Naive thymus-derived CD8-positive, alpha-beta T cell (primary cell): ENCODE measurements around the gene CLCN6. TPM values are rescaled to one million over a fixed set of nuclear protein-coding genes. Genes with fewer than 3 reads are reported as not detected.
A peak's percentile ranks its signal among the peaks of the same experiment; 100 is the strongest.

Experiments used
- ATAC-seq, 2 donors: fragments of 150-1000 bp; cut with Tn5 transposase in 1 of 2; sonication (Bioruptor Pico), chemical (Tn5 transposase) in 1 of 2; 1 replicate in 1 of 2; 2 replicates in 1 of 2; pipeline ENCODE4 v1.10.0; 2021; ENCODE audit warnings: mild to moderate bottlenecking in 2 of 2, moderate library complexity in 2 of 2
- POLR2A ChIA-PET: fragments of 350-600 bp; sonication (Branson Sonifier 250); formaldehyde crosslinking; loops from one replicate; lab custom pipeline; 2021; ENCODE audit warnings: antibody characterized with exemption; lab: Charles Lee
- DNase-seq, 10 donors: peaks; one replicate each; pipeline versions ENCODE4 v3.0.0 to v3.0.0-alpha.2; 2020 to 2022
- H3K27ac Mint-ChIP-seq, 10 donors: one replicate each; pipeline ENCODE4 v1.8.0; 2020 to 2022; ENCODE audit warnings: mild to moderate bottlenecking in 10 of 10, mixed read lengths in 10 of 10, moderate library complexity in 4 of 10, inconsistent platforms in 1 of 10
- H3K27me3 Mint-ChIP-seq, 5 donors: one replicate each; pipeline ENCODE4 v1.8.0; 2021 to 2022; ENCODE audit warnings: mixed read lengths in 5 of 5
- H3K36me3 Mint-ChIP-seq, 3 donors: one replicate each; pipeline ENCODE4 v1.8.0; 2020 to 2022; ENCODE audit warnings: mixed read lengths in 3 of 3, mild to moderate bottlenecking in 2 of 3, inconsistent platforms in 1 of 3
- H3K4me1 Mint-ChIP-seq, 4 donors: one replicate each; pipeline ENCODE4 v1.8.0; 2021 to 2022; ENCODE audit warnings: mixed read lengths in 4 of 4
- H3K4me3 Mint-ChIP-seq, 10 donors: one replicate each; pipeline ENCODE4 v1.8.0; 2020 to 2022; ENCODE audit warnings: mild to moderate bottlenecking in 10 of 10, mixed read lengths in 10 of 10, moderate library complexity in 6 of 10, inconsistent platforms in 1 of 10
- H3K9me3 Mint-ChIP-seq, 9 donors: one replicate each; pipeline ENCODE4 v1.8.0; 2020 to 2022; ENCODE audit warnings: mixed read lengths in 9 of 9, mild to moderate bottlenecking in 3 of 9, inconsistent platforms in 1 of 9, moderate library complexity in 1 of 9
- polyA plus RNA-seq, 3 donors: library from polyadenylated mRNA; unstranded; fragments of 300-500 nt; fragmentation: Illumina TruSeq; gene quantifications; one replicate each; pipeline ENCODE4 v1.2.3, GENCODE V29; 2021
- total RNA-seq, 8 experiments: library from RNA in 2 of 8; stranded (reverse) in 2 of 8; gene quantifications; one replicate each; pipeline ENCODE4 v1.2.3 and lab custom pipeline; 2021 to 2026

Gene CLCN6
- total and polyA plus RNA-seq, 5 experiments from 2014 or later = 1.2 to 31.8 (median 2.8) TPM

DNA sequence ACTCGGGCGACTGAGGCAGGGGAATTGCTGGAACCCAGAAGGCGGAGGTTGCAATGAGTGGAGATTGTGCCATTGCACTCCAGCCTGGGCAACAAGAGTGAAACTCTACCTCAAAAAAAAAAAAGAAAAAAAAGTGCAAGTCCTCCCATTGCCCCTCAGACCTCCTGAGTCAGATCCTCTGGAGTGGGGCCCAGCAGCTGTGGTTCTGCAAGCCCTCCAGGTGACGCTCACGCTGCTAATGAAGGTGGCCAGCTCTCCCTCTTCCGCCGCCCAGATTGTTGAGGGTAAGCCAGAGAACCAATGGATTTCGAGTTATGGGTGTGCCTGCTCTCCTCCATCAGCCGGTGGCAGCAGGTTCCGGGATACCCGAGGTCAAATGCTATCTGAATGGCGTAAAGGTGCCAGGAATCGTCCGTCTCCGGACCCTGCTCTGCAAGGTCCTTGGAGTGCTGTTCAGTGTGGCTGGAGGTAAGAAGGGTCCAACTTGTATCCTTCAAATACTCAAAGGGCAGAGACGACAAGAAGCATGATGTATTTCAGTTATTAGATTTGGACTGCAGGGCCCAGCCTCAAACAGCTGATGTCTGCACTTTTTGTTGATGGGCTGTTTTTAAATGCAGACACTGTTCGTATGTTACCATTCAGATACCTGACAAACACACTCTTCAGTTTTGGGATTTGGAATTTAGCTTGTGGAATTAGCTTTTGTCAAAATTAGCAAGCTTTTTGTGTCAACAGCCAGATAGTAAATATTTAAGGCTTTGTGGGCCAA lies 17.6 kb downstream of the CLCN6 start:
- H3K27me3 Mint-ChIP-seq = no peaks in the 10 kb centered on the region
- H3K9me3 Mint-ChIP-seq = no peaks in the 10 kb centered on the region
- DNase-seq (no peak), ATAC-seq (no peak)
- H3K4me1 Mint-ChIP-seq = peaks cover 0 to 2% (median 0%) of the 10 kb centered on the region in 4 donors
- H3K36me3 Mint-ChIP-seq = peaks cover 5 to 85% (median 23%) of the 10 kb centered on the region in 3 donors
- H3K4me3 Mint-ChIP-seq = no peak overlapping the region
- no peak overlapping the region for H3K27ac Mint-ChIP-seq
- POLR2A ChIA-PET = no interaction called here

DNA sequence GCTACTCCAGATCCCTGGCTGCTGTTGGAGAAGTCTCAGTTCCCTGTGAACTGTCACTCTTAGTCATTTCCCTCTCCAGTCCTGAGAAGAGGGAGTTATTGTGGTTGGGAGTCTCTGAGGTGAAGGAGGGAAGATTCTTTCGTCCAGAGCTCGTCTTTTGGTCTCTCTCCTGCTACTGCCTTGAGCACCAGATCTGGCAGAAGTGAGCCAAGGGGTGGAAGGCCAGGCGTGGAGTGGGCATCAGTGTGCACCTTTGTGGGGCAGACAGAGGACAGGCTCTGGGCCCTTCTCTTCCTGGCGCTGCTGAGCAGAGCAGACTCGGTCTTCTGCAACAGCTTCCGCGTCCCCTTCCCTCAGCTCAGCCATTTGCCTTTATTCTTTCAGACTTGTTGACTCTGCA lies 19.1 kb downstream of the CLCN6 start:
- H3K36me3 Mint-ChIP-seq = peaks cover 0 to 83% (median 22%) of the 10 kb centered on the region in 3 donors
- POLR2A ChIA-PET = no interaction called here
- no peaks in the 10 kb centered on the region for H3K9me3 Mint-ChIP-seq

DNA sequence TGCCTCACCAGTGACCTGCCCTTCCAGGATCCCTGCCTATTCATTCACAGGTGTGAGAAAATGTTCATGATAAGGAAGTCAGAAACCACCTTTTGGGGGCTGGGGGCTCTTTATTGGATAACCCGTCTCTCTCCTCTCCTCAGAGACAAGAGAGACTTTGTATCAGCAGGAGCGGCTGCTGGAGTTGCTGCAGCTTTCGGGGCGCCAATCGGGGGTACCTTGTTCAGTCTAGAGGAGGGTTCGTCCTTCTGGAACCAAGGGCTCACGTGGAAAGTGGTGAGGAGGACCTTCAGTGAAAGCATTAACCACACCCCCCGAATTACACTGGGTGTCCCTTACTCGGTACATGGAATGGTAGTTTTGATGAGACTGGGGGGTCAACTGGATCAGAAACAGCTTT lies 21.0 kb downstream of the CLCN6 start:
- ATAC-seq = no peak
- Mint-ChIP-seq H3K36me3 (peaks cover 0 to 77% (median 16%) of the 10 kb centered on the region in 3 donors), H3K4me1 (no peaks in the 10 kb centered on the region), H3K4me3 (no peak overlapping the region), H3K27me3 (no peaks in the 10 kb centered on the region), H3K9me3 (no peaks in the 10 kb centered on the region), H3K27ac (no peak overlapping the region)
- DNase-seq = no peak
- POLR2A ChIA-PET = no interaction called here

More for the DNA sequence above, 19.1 kb downstream of the CLCN6 start:
- no peak for ATAC-seq
- no peaks in the 10 kb centered on the region for H3K27me3 Mint-ChIP-seq
- H3K4me1 Mint-ChIP-seq = no peaks in the 10 kb centered on the region
- no peak for DNase-seq
- H3K4me3 Mint-ChIP-seq = no peak overlapping the region
- no peak overlapping the region for H3K27ac Mint-ChIP-seq

- Mint-ChIP-seq H3K27ac (no peak overlapping the region), H3K36me3 (peaks cover 0 to 83% (median 16%) of the 10 kb centered on the region in 3 donors), H3K4me1 (no peaks in the 10 kb centered on the region), H3K27me3 (no peaks in the 10 kb centered on the region), H3K9me3 (no peaks in the 10 kb centered on the region), H3K4me3 (no peak overlapping the region)
- ATAC-seq (no peak), DNase-seq (no peak)
- POLR2A ChIA-PET = no interaction called here
Measured at GRCh38 chr1:11828511-11828910, 22.5 kb downstream of the CLCN6 start.

GRCh38 chr1:11831945-11832725 lies 26.1 kb downstream of the CLCN6 start:
- Mint-ChIP-seq H3K27me3 (no peaks in the 10 kb centered on the region), H3K4me3 (no peak overlapping the region), H3K36me3 (peaks cover 0 to 75% (median 16%) of the 10 kb centered on the region in 3 donors), H3K4me1 (peaks cover 0 to 2% (median 0%) of the 10 kb centered on the region in 4 donors), H3K27ac (no peak overlapping the region), H3K9me3 (no peaks in the 10 kb centered on the region)
- ATAC-seq (no peak), DNase-seq (no peak)
- POLR2A ChIA-PET = no interaction called here

DNA sequence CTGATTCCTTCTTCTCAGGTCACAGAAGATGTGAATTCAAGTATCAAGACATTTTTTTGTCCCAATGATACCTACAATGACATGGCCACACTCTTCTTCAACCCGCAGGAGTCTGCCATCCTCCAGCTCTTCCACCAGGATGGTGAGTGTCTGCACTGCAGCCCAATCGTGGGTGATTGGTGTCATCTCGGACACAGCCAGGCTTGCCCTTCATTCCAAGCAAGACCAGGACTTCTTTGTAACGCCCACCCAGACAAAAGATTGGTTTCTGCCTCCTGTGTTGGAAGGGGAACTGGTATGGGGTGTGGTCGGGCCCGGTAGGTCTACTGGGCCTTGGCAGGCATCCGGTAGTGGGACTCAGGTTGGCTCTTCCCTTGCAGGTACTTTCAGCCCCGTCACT lies 27.5 kb downstream of the CLCN6 start:
- DNase-seq = no peak
- Mint-ChIP-seq H3K27me3 (no peaks in the 10 kb centered on the region), H3K9me3 (no peaks in the 10 kb centered on the region), H3K36me3 (peaks cover 0 to 67% (median 14%) of the 10 kb centered on the region in 3 donors), H3K27ac (no peak overlapping the region), H3K4me1 (peaks cover 0 to 2% (median 1%) of the 10 kb centered on the region in 4 donors), H3K4me3 (no peak overlapping the region)
- POLR2A ChIA-PET = no interaction called here
- ATAC-seq = no peak

DNA sequence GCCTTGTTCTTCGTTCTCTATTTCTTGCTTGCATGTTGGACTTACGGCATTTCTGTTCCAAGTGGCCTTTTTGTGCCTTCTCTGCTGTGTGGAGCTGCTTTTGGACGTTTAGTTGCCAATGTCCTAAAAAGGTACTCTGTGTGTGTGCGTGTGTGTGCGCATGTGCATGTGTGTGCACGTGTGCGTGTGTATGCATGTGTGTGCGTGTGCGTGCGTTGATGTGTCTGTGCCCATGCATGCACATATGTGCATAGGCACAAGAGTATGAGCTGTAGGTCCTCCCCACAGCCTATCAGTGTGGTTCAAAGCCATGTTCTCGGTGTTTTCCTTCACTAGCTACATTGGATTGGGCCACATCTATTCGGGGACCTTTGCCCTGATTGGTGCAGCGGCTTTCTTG lies 27.9 kb downstream of the CLCN6 start:
- Mint-ChIP-seq H3K9me3 (no peaks in the 10 kb centered on the region), H3K4me3 (no peak overlapping the region), H3K27me3 (no peaks in the 10 kb centered on the region), H3K27ac (no peak overlapping the region), H3K4me1 (peaks cover 0 to 4% (median 3%) of the 10 kb centered on the region in 4 donors), H3K36me3 (peaks cover 0 to 67% (median 18%) of the 10 kb centered on the region in 3 donors)
- ATAC-seq (no peak), DNase-seq (no peak)
- POLR2A ChIA-PET = no interaction called here

- Mint-ChIP-seq H3K9me3 (no peaks in the 10 kb centered on the region), H3K36me3 (peaks cover 0 to 66% (median 13%) of the 10 kb centered on the region in 3 donors), H3K4me1 (peaks cover 0 to 4% (median 3%) of the 10 kb centered on the region in 4 donors)
Measured at GRCh38 chr1:11835441-11836225, 29.6 kb downstream of the CLCN6 start.

GRCh38 chr1:11836955-11837766 lies 31.2 kb downstream of the CLCN6 start:
- H3K27ac Mint-ChIP-seq = peak overlapping the region in 1 of 10 donors; percentile 60
- no peak for DNase-seq
- H3K4me1 Mint-ChIP-seq = peaks cover 2 to 5% (median 4%) of the 10 kb centered on the region in 4 donors
- H3K36me3 Mint-ChIP-seq = peaks cover 0 to 67% (median 17%) of the 10 kb centered on the region in 3 donors
- no peak for ATAC-seq
- no peaks in the 10 kb centered on the region for H3K9me3 Mint-ChIP-seq
- H3K27me3 Mint-ChIP-seq = no peaks in the 10 kb centered on the region
- H3K4me3 Mint-ChIP-seq = no peak overlapping the region
- POLR2A ChIA-PET = interaction anchor here (0.5 to 2.7 kb wide), 3 partner anchors 9 to 767 kb away, joined by 3 to 22 read pairs (median 4); no protein-coding TSS in a partner anchor

More at GRCh38 chr1:11835441-11836225, 29.6 kb downstream of the CLCN6 start:
- H3K27ac Mint-ChIP-seq = no peak overlapping the region
- no peaks in the 10 kb centered on the region for H3K27me3 Mint-ChIP-seq
- POLR2A ChIA-PET = no interaction called here
- ATAC-seq (no peak), DNase-seq (no peak)
- no peak overlapping the region for H3K4me3 Mint-ChIP-seq

DNA sequence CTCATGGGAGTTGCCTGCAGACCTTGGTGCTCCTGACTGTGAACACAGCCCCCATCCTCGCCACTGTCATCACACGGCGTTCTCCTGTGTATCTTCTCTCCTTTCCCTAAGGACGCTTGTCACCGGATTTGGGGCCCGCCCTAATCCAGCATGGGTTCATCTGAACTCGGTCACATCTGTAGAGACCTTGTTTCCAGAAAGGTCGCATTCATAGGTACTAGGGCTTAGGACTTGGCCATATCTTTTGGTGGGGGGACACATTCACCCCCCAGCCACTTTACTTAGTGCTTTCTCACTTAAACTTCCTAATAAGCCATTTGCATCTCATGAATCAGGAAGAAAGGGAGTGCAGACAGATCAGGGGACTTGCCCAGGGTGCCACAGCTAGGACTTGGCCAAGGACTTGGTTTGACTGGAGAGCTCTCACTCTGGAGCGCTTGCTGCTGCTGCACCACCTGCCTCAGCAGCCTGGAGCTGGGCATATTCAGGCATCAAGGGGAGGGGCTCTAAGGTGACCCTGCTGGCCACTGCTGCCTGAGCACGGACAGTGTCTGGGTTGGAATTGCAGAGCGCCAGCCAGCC lies 31.9 kb downstream of the CLCN6 start:
- Mint-ChIP-seq H3K4me1 (peaks cover 2 to 11% (median 4%) of the 10 kb centered on the region in 4 donors), H3K4me3 (no peak overlapping the region), H3K36me3 (peaks cover 0 to 65% (median 16%) of the 10 kb centered on the region in 3 donors), H3K9me3 (no peaks in the 10 kb centered on the region), H3K27ac (no peak overlapping the region), H3K27me3 (no peaks in the 10 kb centered on the region)
- DNase-seq (no peak), ATAC-seq (no peak)
- POLR2A ChIA-PET = interaction anchor here (0.5 to 2.7 kb wide), 3 partner anchors 8 to 767 kb away, joined by 3 to 22 read pairs (median 4); no protein-coding TSS in a partner anchor
